GM21576 (cell line): ENCODE data around the gene ARSI.

ENCODE experiments used
- ATAC-seq: cut with Tn5 transposase; IDR thresholded peaks from one replicate; pipeline ENCODE4 v1.9.1; 2021; ENCODE audit warnings: mild to moderate bottlenecking, moderate library complexity; ENCODE audit not compliant: unreplicated experiment

The ARSI gene

GRCh38 chr5:150327139-150327538 lies 24.4 kb upstream of the ARSI start:
- no peak for ATAC-seq

GRCh38 chr5:150326707-150327106 lies 24.0 kb upstream of the ARSI start:
- no peak for ATAC-seq

- no peak for ATAC-seq
Observed at GRCh38 chr5:150325426-150325825, 22.7 kb upstream of the ARSI start.

GRCh38 chr5:150323819-150324218 lies 21.1 kb upstream of the ARSI start:
- ATAC-seq = no peak

GRCh38 chr5:150323092-150323491 lies 20.4 kb upstream of the ARSI start:
- ATAC-seq = no peak

GRCh38 chr5:150322202-150322601 lies 19.5 kb upstream of the ARSI start:
- ATAC-seq = no peak

GRCh38 chr5:150321784-150322183 lies 19.1 kb upstream of the ARSI start:
- ATAC-seq = no peak

GRCh38 chr5:150321211-150321610 lies 18.5 kb upstream of the ARSI start:
- no peak for ATAC-seq

GRCh38 chr5:150320044-150320613 lies 17.4 kb upstream of the ARSI start:
- ATAC-seq = no peak

GRCh38 chr5:150319484-150319790 lies 16.7 kb upstream of the ARSI start:
- no peak for ATAC-seq

- no peak for ATAC-seq
Observed at GRCh38 chr5:150318613-150319483, 16.1 kb upstream of the ARSI start.

GRCh38 chr5:150317048-150318003 lies 14.6 kb upstream of the ARSI start:
- no peak for ATAC-seq

- ATAC-seq = no peak
Observed at GRCh38 chr5:150316320-150316719, 13.6 kb upstream of the ARSI start.

GRCh38 chr5:150315245-150315644 lies 12.5 kb upstream of the ARSI start:
- ATAC-seq = no peak

- ATAC-seq = no peak
Observed at GRCh38 chr5:150313921-150314716, 11.4 kb upstream of the ARSI start.

- no peak for ATAC-seq
Observed at GRCh38 chr5:150313501-150313900, 10.8 kb upstream of the ARSI start.

- ATAC-seq = no peak
Observed at GRCh38 chr5:150312518-150312917, 9.8 kb upstream of the ARSI start.

- ATAC-seq = no peak
Observed at GRCh38 chr5:150311015-150311692, 8.4 kb upstream of the ARSI start.

- ATAC-seq = no peak
Observed at GRCh38 chr5:150310246-150310645, 7.5 kb upstream of the ARSI start.

GRCh38 chr5:150309886-150310239 lies 7.2 kb upstream of the ARSI start:
- ATAC-seq = no peak
